IPS-20b (cell line): ENCODE measurements around the gene SMPDL3B.

Experiments used
- H3K27ac ChIP-seq: one replicate; pipeline ENCODE4 v1.5.1; 2013; ENCODE audit warnings: low read length
- H3K27me3 ChIP-seq: 2 replicates; pipeline ENCODE4 v1.6.1; 2013; ENCODE audit warnings: mild to moderate bottlenecking, low read length, inconsistent platforms; ENCODE audit not compliant: insufficient read depth
- H3K36me3 ChIP-seq: 2 replicates; pipeline ENCODE4 v1.6.1; 2013; ENCODE audit warnings: low read depth, mild to moderate bottlenecking, inconsistent platforms, low read length, moderate library complexity; ENCODE audit not compliant: insufficient read depth
- H3K4me1 ChIP-seq: 2 replicates; pipeline ENCODE4 v1.6.1; 2013; ENCODE audit warnings: mild to moderate bottlenecking, control low read depth, inconsistent platforms, low read length, moderate library complexity; ENCODE audit not compliant: insufficient read depth
- H3K4me3 ChIP-seq: 2 replicates; pipeline ENCODE4 v1.5.1; 2013; ENCODE audit warnings: mild to moderate bottlenecking, low read length, inconsistent platforms
- H3K9ac ChIP-seq: 2 replicates; pipeline ENCODE4 v1.6.1; 2013; ENCODE audit warnings: low read depth, mild to moderate bottlenecking, inconsistent platforms, low read length, moderate library complexity
- H3K9me3 ChIP-seq: 2 replicates; pipeline ENCODE4 v1.6.1; 2013; ENCODE audit warnings: mild to moderate bottlenecking, low read depth, low read length, inconsistent platforms; ENCODE audit not compliant: insufficient read depth

SMPDL3B gene

DNA sequence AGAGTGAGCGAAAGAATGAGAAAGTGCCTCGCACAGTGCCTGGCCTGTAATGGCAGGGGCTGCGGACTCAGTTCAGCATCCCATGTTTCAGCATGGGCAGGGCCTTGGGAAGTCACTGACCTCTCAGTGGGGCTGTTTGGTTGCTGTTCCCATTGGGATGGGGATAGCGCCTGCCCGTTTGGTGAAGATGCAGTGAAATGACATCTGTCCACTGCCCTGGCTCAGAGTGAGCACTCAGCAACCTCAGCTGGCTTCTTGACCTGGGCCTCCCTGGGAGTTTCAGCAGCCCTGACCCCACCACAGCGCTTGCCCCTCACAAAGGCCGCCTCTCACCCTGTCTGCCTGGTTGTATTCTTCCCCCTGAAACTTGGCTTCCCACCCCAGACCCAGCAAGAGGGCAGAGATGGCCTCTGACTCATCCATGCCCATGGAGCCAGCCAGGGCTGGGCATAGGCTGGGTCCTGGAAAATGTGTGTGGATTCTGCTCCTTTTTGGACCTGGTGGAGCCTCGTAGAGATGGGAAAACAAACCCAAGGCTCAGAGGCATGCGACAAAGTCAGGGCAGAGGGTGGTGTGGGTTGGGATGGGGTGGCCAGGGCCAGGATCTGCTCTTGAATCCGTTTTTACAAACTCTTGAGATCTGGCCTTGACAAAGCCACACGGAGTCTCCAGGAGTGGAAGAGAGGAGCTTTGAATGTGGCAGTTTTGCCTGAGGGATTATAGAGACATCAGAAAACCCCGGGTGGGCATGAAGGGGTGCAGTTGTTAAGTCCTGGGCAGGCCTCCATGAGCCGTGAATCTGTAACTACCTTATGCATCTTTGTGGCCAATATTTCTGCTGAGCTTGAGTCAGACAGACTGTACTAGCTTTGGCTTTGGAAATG is 26.2 kb downstream of the SMPDL3B start:
- H3K9ac ChIP-seq, result peak overlapping the region; percentile 93; the same call in 1 of the 2 replicates
- no peaks in the 10 kb centered on the region for H3K27me3 ChIP-seq
- H3K36me3 ChIP-seq, result peaks cover 20% of the 10 kb centered on the region
- H3K27ac ChIP-seq, result no peak overlapping the region
- peak overlapping the region; percentile 86 for H3K4me3 ChIP-seq
- no peaks in the 10 kb centered on the region for H3K9me3 ChIP-seq
- 0 out of 2 replicates have a peak, but pooled peaks cover 5% of the 10 kb centered on the region for H3K4me1 ChIP-seq

DNA sequence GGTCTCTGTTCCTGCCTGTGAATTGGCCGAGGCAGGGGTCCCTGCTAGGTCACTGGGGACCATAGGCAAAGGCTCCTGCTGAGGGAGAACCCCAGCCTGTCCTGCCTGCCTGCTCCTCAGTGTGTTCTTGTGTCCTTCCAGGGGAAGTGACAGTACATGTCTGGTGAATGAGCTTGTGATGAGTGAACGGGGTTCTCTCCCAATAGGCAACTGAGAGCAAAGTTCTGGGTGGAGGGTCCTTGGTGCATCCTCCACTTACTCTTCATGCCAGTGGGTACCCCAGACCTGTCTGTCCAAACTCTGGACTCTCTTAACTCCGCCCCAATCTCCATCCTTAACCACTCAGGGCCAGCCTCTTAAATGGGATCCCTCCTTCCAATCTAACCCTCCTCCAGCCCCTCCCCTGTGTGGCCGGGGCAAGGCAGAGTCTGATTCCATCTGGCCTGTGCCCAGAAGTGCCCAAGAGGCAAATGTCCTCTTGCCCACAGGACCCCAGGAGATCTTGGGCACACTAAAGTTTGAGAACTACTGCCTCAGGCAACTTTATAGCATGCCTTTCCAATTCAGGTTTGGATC is 26.9 kb downstream of the SMPDL3B start:
- Histone ChIP-seq H3K27ac (no peak overlapping the region), H3K36me3 (peaks cover 15% of the 10 kb centered on the region; the same call in 1 of the 2 replicates), H3K27me3 (no peaks in the 10 kb centered on the region), H3K4me1 (0 out of 2 replicates have a peak, but pooled peaks cover 5% of the 10 kb centered on the region), H3K9me3 (no peaks in the 10 kb centered on the region), H3K4me3 (no peak overlapping the region), H3K9ac (no peak overlapping the region)

DNA sequence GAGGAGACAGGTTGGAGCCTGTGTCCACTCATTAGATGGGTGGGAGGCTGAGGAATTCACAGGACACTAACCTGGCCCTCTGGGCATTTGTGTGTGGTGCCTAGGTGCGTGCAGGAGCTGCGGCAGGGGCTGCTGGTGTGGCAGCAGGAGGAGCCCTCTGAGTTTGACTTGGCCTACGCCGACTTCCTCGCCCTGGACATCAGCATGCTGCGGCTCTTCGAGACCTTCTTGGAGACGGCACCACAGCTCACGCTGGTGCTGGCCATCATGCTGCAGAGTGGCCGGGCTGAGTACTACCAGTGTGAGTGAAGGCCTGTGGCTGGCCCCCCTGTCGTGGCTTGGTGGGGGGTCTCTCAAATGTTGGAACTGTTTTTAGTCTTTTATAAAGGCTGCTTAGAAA is 28.6 kb downstream of the SMPDL3B start:
- Histone ChIP-seq H3K27ac (no peak overlapping the region), H3K27me3 (no peaks in the 10 kb centered on the region), H3K9ac (no peak overlapping the region), H3K4me3 (no peak overlapping the region), H3K36me3 (peaks cover 18% of the 10 kb centered on the region), H3K9me3 (no peaks in the 10 kb centered on the region), H3K4me1 (0 out of 2 replicates have a peak, but pooled peaks cover 5% of the 10 kb centered on the region)

DNA sequence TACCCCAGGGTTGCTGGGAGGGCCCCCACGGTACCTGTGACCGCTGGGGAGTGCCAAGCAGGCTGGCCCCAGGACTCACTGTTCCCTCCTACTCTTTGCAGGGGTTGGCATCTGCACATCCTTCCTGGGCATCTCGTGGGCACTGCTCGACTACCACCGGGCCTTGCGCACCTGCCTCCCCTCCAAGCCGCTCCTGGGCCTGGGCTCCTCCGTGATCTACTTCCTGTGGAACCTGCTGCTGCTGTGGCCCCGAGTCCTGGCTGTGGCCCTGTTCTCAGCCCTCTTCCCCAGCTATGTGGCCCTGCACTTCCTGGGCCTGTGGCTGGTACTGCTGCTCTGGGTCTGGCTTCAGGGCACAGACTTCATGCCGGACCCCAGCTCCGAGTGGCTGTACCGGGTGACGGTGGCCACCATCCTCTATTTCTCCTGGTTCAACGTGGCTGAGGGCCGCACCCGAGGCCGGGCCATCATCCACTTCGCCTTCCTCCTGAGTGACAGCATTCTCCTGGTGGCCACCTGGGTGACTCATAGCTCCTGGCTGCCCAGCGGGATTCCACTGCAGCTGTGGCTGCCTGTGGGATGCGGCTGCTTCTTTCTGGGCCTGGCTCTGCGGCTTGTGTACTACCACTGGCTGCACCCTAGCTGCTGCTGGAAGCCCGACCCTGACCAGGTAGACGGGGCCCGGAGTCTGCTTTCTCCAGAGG is 31.8 kb downstream of the SMPDL3B start:
- no peak overlapping the region for H3K27ac ChIP-seq
- no peak overlapping the region for H3K9ac ChIP-seq
- H3K27me3 ChIP-seq, result no peaks in the 10 kb centered on the region
- H3K4me3 ChIP-seq, result no peak overlapping the region
- H3K9me3 ChIP-seq, result no peaks in the 10 kb centered on the region
- H3K36me3 ChIP-seq, result peaks cover 18% of the 10 kb centered on the region
- no peaks in the 10 kb centered on the region for H3K4me1 ChIP-seq

DNA sequence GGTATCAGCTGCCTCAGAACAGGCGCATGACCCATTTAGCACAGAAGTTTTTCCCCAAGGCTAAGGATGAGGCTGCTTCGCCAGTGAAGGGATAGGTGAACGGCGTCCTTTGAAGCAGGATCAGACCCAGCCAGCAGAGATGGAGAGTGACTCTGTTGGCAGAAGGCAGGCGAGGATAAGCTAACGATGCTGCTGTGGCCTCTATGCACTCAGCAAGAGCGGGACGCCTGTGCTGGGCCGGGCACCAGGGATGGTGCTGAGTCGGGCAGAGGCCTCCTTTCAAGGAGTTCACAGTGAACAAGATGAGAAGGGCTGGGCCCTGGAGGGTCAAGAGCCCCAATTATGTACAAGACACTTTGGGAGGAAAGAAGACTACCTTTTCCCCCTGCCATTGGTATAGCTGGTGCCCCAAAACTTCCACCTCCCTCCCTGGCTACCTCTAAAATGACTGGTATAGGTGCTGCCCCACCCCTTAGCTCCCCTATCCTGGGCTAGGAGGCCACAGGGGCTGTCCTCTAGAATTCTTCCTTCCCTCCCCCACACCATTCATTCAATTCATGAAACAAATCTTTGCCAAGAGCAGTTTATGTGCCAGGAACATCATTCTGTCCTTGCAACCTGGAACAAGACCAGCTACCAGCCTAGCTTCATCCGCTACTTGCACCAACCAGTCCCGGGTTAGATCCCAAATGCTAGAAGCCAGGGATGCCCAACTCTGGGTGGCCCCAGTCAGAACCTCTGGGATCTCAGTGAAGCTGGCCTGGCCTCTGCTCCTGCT is 32.5 kb downstream of the SMPDL3B start:
- no peak overlapping the region for H3K9ac ChIP-seq
- H3K27me3 ChIP-seq, result no peaks in the 10 kb centered on the region
- no peaks in the 10 kb centered on the region for H3K9me3 ChIP-seq
- H3K4me1 ChIP-seq, result no peaks in the 10 kb centered on the region
- H3K36me3 ChIP-seq, result peaks cover 18% of the 10 kb centered on the region
- no peak overlapping the region for H3K4me3 ChIP-seq
- H3K27ac ChIP-seq, result no peak overlapping the region

DNA sequence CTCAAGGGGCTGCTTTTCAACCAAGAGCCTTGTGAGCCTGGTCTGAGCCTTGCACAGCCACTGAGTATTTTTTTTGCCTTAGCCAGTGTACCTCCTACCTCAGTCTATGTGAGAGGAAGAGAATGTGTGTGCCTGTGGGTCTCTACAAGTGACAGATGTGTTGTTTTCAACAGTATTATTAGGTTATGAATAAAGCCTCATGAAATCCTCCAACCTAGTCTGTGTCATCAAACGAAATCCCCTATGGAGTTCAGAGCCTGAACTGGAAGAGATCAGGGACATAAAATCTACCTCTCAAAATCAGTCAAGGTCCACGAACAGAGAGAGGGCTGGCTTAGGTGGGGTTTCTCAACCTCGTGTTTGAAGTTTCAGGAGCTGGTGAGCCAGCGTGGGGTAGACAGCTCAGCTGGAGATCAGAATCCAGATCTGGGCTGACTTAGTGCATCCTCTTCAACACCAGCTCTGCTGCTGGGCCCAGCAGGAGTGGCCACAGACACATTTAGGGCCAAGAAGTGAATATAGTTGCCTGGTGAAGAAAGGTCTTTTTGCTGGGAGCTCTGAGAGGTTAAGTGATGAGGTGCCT is 33.2 kb downstream of the SMPDL3B start:
- Histone ChIP-seq H3K27ac (no peak overlapping the region), H3K9ac (no peak overlapping the region), H3K9me3 (no peaks in the 10 kb centered on the region), H3K27me3 (no peaks in the 10 kb centered on the region), H3K36me3 (peaks cover 25% of the 10 kb centered on the region), H3K4me3 (no peak overlapping the region), H3K4me1 (no peaks in the 10 kb centered on the region)

DNA sequence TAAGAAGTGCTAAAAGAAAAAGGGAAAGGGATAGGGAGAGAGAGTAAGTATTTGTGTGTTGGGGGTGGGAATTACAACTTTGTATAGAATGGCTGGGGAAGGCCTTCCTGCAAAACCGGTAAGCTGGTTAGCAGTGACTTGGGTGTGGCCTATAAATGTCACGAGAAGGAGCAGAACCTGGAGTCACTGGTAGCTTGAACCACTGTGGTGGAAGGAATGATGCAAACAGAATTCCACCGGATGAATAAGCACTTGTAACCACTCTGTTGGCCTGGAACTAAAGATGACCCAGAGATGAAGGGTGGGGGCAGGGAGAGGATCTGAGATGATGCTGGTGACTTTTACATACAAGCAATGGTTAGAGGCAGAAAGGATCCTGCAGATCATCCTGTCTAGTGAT is 33.9 kb downstream of the SMPDL3B start:
- Histone ChIP-seq H3K27ac (no peak overlapping the region), H3K9ac (no peak overlapping the region), H3K4me1 (no peaks in the 10 kb centered on the region), H3K36me3 (peaks cover 30% of the 10 kb centered on the region), H3K4me3 (no peak overlapping the region), H3K9me3 (no peaks in the 10 kb centered on the region), H3K27me3 (no peaks in the 10 kb centered on the region)

DNA sequence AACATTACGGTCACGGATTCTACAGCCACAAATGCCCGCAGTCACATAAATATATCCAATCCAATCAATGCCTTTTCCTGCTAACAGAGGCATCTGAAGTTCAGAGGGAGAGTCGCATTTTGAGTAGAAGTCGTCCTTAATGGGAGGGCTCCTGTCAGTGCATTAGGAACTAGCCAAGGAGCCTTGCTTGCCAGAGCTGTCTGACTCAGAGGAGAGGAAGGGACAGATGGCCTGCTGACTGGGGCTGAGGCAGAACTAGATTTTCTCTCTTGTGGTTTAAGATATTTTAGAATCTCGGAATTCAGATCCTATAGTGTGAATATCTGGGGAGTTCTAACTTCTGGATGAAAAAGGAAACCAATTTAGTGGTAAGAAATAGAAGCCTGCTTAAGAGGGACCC is 35.6 kb downstream of the SMPDL3B start:
- Histone ChIP-seq H3K27ac (no peak overlapping the region), H3K9ac (no peak overlapping the region), H3K36me3 (peaks cover 44% of the 10 kb centered on the region), H3K4me3 (no peak overlapping the region), H3K27me3 (no peaks in the 10 kb centered on the region), H3K9me3 (no peaks in the 10 kb centered on the region), H3K4me1 (no peaks in the 10 kb centered on the region)

DNA sequence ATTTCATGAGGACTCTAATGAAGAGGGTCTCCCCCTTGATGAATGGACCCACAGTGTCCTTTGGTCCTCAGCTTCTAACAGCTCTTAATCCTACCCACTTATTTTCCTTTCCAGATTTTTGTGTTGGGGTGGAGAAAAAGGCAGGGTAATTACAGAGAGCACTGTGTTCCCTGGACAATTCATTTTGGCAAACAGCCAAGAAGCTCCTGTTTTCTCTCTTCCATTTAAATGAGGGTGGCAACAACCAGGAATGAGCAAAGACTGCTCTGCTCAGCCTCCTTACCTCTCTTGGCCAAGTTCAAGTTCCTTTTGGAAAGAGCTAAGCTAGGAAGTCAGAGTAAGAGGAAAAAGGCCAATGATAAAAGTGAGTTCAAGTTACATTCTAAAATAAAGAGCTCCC is 36.9 kb downstream of the SMPDL3B start:
- no peak overlapping the region for H3K9ac ChIP-seq
- no peaks in the 10 kb centered on the region for H3K27me3 ChIP-seq
- H3K4me3 ChIP-seq, result no peak overlapping the region
- H3K27ac ChIP-seq, result no peak overlapping the region
- peaks cover 44% of the 10 kb centered on the region for H3K36me3 ChIP-seq
- no peaks in the 10 kb centered on the region for H3K4me1 ChIP-seq
- no peaks in the 10 kb centered on the region for H3K9me3 ChIP-seq

DNA sequence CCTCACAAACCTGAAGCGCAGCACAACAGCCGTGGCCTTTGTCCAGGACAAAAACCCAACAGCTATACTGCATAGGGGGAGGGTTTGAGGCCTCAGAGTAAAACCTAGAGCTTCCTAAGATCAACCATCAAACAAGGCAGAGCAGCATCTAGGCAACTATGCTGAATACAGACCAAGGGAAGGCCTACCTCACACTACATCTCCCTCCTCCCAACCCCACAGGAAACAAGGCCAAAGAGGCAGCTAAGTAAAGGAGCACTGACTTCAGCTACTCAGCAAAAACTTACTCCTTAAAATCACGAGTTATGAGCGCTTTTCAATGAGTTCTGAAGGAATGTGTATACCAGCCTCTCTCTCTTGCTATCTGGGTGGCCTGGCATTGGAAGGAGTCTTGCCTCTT is 37.3 kb downstream of the SMPDL3B start:
- H3K9me3 ChIP-seq, result no peaks in the 10 kb centered on the region
- no peaks in the 10 kb centered on the region for H3K4me1 ChIP-seq
- no peak overlapping the region for H3K27ac ChIP-seq
- no peak overlapping the region for H3K4me3 ChIP-seq
- H3K27me3 ChIP-seq, result no peaks in the 10 kb centered on the region
- peaks cover 47% of the 10 kb centered on the region for H3K36me3 ChIP-seq
- no peak overlapping the region for H3K9ac ChIP-seq
